OCI-LY3 (cell line): ENCODE data around the gene KCNJ4.

Experiments used
- H2AFZ ChIP-seq: fragments of 200-600, 300-600 bp; shearing (Covaris generic); 2 replicates; pipeline ENCODE4 v1.6.0; 2014; ENCODE audit warnings: antibody characterized with exemption, low read depth, low read length
- H3K27ac ChIP-seq: fragments of 200-600, 300-600 bp; sonication (generic); 2 replicates; pipeline ENCODE4 v1.5.1; 2014; ENCODE audit warnings: mild to moderate bottlenecking, low read length, moderate library complexity, mixed read lengths
- H3K27me3 ChIP-seq: fragments of 200-600, 300-600 bp; sonication (generic); 2 replicates; pipeline ENCODE4 v1.6.1; 2014; ENCODE audit warnings: low read depth, low read length, mixed read lengths
- H3K36me3 ChIP-seq: fragments of 200-600, 300-600 bp; sonication (generic); replicated peaks from 2 replicates; pipeline ENCODE3; 2014; ENCODE audit warnings: low read depth, low read length, mixed read lengths
- H3K4me1 ChIP-seq: fragments of 300-600, 200-600 bp; sonication (generic); 2 replicates; pipeline ENCODE4 v1.6.1; 2014; ENCODE audit warnings: low read length, mixed read lengths
- H3K4me2 ChIP-seq: fragments of 200-600, 300-600 bp; sonication (generic); 2 replicates; pipeline ENCODE4 v1.6.1; 2014; ENCODE audit warnings: low read length, mixed read lengths
- H3K4me3 ChIP-seq: fragments of 300-600, 200-600 bp; sonication (generic); 2 replicates; pipeline ENCODE4 v1.5.1; 2014; ENCODE audit warnings: antibody characterized with exemption, mild to moderate bottlenecking, low read length, moderate library complexity
- H3K79me2 ChIP-seq: fragments of 300-600, 200-600 bp; shearing (Covaris generic); 2 replicates; pipeline ENCODE4 v1.6.1; 2014; ENCODE audit warnings: mild to moderate bottlenecking, low read length, mixed read lengths
- H3K9ac ChIP-seq: fragments of 300-600, 200-600 bp; shearing (Covaris generic); 2 replicates; pipeline ENCODE4 v1.6.0; 2014; ENCODE audit warnings: mild to moderate bottlenecking, low read length, moderate library complexity
- H3K9me3 ChIP-seq: fragments of 200-600, 300-600 bp; shearing (Covaris generic); 2 replicates; pipeline ENCODE4 v1.6.1; 2014; ENCODE audit warnings: low read length, mixed read lengths; ENCODE audit not compliant: insufficient read depth
- H4K20me1 ChIP-seq: fragments of 200-600, 300-600 bp; sonication (generic); 2 replicates; pipeline ENCODE4 v1.6.1; 2016; ENCODE audit warnings: low read length, mixed read lengths; ENCODE audit not compliant: insufficient read depth
- CTCF ChIP-seq: fragments of 200-600, 300-600 bp; sonication (generic); IDR thresholded peaks from 2 replicates; pipeline ENCODE4 v1.5.1; 2014; ENCODE audit warnings: antibody characterized with exemption, low read length, low read depth
- EZH2phosphoT487 ChIP-seq: fragments of 200-600 bp; shearing (Covaris generic); IDR thresholded peaks from 2 replicates; pipeline ENCODE4 v1.6.1; 2018; ENCODE audit warnings: antibody characterized with exemption, mixed run types, low read depth

KCNJ4 gene

GRCh38 chr22:38443628-38444521 is 11.1 kb downstream of the KCNJ4 start:
- Histone ChIP-seq H2AFZ (no peak overlapping the region), H3K36me3 (no peaks in the 10 kb centered on the region), H3K27me3 (peaks cover 39% of the 10 kb centered on the region), H3K79me2 (no peaks in the 10 kb centered on the region), H4K20me1 (no peaks in the 10 kb centered on the region), H3K4me1 (no peaks in the 10 kb centered on the region; the same call in 1 of the 2 replicates), H3K9ac (no peak overlapping the region), H3K4me3 (no peak overlapping the region), H3K4me2 (no peak overlapping the region), H3K9me3 (no peaks in the 10 kb centered on the region), H3K27ac (no peak overlapping the region)
- no peak for TF ChIP-seq CTCF
- no peak for TF ChIP-seq EZH2phosphoT487

GRCh38 chr22:38442967-38443627 is 11.9 kb downstream of the KCNJ4 start:
- TF ChIP-seq EZH2phosphoT487, result no peak
- TF ChIP-seq CTCF, result no peak
- Histone ChIP-seq H4K20me1 (no peaks in the 10 kb centered on the region), H3K79me2 (no peaks in the 10 kb centered on the region), H3K4me3 (no peak overlapping the region), H3K27ac (no peak overlapping the region), H2AFZ (no peak overlapping the region), H3K9me3 (no peaks in the 10 kb centered on the region), H3K9ac (no peak overlapping the region), H3K36me3 (no peaks in the 10 kb centered on the region), H3K4me1 (no peaks in the 10 kb centered on the region; the same call in 1 of the 2 replicates), H3K4me2 (no peak overlapping the region), H3K27me3 (peaks cover 36% of the 10 kb centered on the region)

GRCh38 chr22:38441620-38442287 is 13.2 kb downstream of the KCNJ4 start:
- Histone ChIP-seq H4K20me1 (no peaks in the 10 kb centered on the region), H3K4me2 (no peak overlapping the region), H2AFZ (no peak overlapping the region), H3K79me2 (no peaks in the 10 kb centered on the region), H3K36me3 (no peaks in the 10 kb centered on the region), H3K9me3 (no peaks in the 10 kb centered on the region), H3K27me3 (peaks cover 36% of the 10 kb centered on the region), H3K4me1 (no peaks in the 10 kb centered on the region; the same call in 1 of the 2 replicates), H3K27ac (no peak overlapping the region), H3K9ac (no peak overlapping the region), H3K4me3 (no peak overlapping the region)
- TF ChIP-seq CTCF (no peak), EZH2phosphoT487 (no peak)
